ENCODE results near the gene LAMB2. TPM values are rescaled to one million over a fixed set of nuclear protein-coding genes. Genes with fewer than 3 reads are reported as not detected.
A peak's percentile ranks its signal among the peaks of the same experiment; 100 is the strongest.

Gene LAMB2
- total RNA-seq, 1 donor from 2014 or later: 273 TPM

DNA sequence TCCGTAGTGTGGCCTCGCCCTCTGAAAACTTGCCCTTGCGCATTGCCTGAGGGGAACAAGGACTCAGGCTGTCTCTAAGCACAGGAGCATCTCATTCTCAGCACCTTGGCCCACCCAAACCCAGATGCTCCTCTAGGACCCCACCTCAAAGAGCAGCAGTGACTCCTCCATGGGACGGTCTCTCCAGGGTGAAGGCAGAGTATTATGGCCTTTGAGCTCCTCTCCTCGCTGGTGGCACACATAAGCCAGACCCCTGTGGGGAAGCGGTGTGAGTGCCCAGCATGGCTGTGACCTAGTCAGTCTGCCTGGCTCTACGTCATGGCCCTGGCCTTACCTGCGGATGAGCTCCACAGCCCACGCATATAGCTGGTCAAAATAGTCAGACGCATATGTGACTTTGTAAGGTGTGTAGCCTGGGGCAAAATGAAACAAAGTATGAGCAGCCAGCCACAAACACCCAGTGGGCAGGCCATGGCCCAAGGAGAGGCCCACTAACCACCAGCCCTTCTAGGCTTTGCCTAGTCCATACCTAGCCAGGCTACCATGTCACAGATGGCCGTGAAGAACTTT is 32.7 kb downstream of the LAMB2 start:
- H3K9me3 Mint-ChIP-seq (ENCODE audit: low read depth): no peaks in the 10 kb centered on the region
- DNase-seq (ENCODE audit: low spot score, unreplicated experiment): no peak
- TF ChIP-seq, protein P1, sequence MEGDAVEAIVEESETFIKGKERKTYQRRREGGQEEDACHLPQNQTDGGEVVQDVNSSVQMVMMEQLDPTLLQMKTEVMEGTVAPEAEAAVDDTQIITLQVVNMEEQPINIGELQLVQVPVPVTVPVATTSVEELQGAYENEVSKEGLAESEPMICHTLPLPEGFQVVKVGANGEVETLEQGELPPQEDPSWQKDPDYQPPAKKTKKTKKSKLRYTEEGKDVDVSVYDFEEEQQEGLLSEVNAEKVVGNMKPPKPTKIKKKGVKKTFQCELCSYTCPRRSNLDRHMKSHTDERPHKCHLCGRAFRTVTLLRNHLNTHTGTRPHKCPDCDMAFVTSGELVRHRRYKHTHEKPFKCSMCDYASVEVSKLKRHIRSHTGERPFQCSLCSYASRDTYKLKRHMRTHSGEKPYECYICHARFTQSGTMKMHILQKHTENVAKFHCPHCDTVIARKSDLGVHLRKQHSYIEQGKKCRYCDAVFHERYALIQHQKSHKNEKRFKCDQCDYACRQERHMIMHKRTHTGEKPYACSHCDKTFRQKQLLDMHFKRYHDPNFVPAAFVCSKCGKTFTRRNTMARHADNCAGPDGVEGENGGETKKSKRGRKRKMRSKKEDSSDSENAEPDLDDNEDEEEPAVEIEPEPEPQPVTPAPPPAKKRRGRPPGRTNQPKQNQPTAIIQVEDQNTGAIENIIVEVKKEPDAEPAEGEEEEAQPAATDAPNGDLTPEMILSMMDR (IDR thresholded peaks at IDR 0.05; ENCODE audit: unreplicated experiment): no peak
- H3K4me3 Mint-ChIP-seq (ENCODE audit: low read depth): no peak overlapping the region
- H3K4me1 Mint-ChIP-seq (ENCODE audit: low read depth): peaks cover 17% of the 10 kb centered on the region
- H3K36me3 Mint-ChIP-seq (ENCODE audit: insufficient read depth): peaks cover 17% of the 10 kb centered on the region
- no peaks in the 10 kb centered on the region for H3K27me3 Mint-ChIP-seq
- H3K27ac Mint-ChIP-seq: no peak overlapping the region

DNA sequence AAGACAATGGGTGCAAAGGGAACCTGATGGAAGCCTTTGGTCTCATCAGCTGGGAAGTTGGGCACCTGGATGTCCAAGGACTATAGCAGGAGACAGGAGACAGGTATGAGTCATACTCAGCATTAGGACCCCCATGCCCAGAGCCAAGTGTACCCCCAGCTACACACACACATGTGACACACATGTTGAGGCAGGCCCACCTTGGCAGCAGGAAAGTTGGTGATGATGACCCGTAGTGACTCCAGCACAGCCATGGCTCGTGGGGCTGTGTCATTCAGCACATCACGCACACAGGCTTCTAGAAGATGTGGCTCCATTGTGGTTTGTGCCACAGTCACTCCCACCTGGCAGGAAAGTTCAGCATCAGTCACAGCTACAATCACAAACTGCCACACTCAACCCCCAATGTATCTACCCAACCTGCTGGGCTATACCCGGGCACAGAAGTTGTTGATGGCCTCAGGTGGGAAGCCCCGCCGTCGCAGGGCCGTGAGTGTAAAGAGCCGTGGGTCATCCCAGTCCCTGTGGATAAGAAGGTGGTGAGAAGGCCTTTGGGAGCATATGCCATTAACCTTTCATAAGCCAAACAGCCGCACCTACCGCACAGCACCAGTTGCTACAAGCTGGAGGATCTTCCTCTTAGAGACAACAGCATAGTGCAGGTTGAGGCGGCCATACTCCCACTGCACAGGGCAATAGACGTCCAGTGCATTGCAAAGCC is 33.8 kb downstream of the LAMB2 start:
- Mint-ChIP-seq H3K9me3 (ENCODE audit: low read depth) (no peaks in the 10 kb centered on the region), H3K27me3 (no peaks in the 10 kb centered on the region), H3K27ac (no peak overlapping the region), H3K4me3 (ENCODE audit: low read depth) (no peak overlapping the region), H3K4me1 (ENCODE audit: low read depth) (peaks cover 11% of the 10 kb centered on the region), H3K36me3 (ENCODE audit: insufficient read depth) (peaks cover 17% of the 10 kb centered on the region)
- TF ChIP-seq, protein P1 (IDR thresholded peaks at IDR 0.05; ENCODE audit: unreplicated experiment): no peak
- DNase-seq (ENCODE audit: low spot score, unreplicated experiment): no peak

DNA sequence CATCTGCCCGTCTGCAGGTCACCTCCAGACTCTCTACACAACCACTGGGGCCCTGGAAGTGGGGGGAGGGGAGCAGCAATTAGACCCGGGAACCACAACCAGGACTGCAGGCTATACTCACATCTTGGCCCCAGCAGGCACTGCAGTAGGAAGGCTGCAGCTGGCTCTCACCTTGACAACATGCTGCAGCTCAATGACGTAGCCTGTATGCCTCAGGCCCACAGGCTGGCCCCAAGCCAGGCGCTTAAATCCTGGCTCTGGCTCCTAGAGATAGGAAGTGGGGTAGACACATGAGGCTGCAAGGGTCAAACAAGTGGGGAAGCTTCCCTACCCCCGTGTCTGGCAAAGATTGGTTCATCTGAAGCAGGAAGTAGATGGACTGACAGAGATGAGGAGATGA is 34.4 kb downstream of the LAMB2 start:
- no peaks in the 10 kb centered on the region for H3K9me3 Mint-ChIP-seq (ENCODE audit: low read depth)
- H3K4me1 Mint-ChIP-seq (ENCODE audit: low read depth): peaks cover 4% of the 10 kb centered on the region
- TF ChIP-seq, protein P1 (IDR thresholded peaks at IDR 0.05; ENCODE audit: unreplicated experiment): no peak
- peak overlapping the region; percentile 24 for H3K27ac Mint-ChIP-seq
- H3K27me3 Mint-ChIP-seq: no peaks in the 10 kb centered on the region
- DNase-seq (ENCODE audit: low spot score, unreplicated experiment): no peak
- peaks cover 17% of the 10 kb centered on the region for H3K36me3 Mint-ChIP-seq (ENCODE audit: insufficient read depth)
- no peak overlapping the region for H3K4me3 Mint-ChIP-seq (ENCODE audit: low read depth)

DNA sequence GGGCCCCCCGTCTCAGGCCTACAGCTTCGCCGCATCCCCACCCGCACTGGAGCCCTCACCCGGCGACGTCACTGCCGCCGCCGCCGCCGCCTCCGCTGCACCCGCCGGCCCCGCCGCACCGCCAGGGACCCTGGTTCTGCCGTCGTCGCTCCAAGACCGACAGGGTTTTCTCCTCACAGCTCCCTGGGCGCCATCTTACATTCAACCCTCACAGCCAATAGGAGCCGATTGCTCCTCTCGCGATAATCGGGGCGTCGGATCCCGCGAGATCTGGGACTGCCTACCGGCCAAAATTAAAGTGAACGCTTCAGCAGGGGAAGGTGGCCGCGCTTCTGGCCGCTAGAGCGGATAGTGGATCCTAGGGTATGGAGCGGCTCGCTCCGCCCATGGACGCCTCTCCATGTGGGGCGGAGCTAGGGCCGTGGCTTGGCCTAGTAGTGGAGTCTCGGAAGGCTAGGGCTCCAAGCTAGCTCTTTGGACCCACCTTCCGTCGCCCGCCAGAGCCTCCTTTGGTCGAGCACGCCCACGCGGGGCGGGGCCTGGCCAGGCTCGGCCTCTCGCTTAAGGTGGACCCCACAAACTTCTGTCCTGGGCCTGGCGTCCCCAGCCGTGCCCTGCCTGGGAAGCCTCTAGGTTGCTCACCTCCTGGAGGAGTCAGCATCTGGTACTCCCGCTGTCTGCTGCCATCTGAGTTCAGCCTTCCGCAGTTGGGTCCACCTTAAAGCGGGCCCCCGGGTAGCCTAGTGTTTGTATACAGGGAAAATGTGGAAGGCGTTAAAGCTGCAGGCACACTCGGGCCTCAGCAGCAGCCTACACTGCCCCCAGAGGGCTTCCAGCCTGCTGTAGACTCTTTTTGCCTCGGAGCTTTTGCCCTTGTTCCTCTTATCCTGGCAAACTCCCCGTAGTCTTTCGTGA is 38.7 kb downstream of the LAMB2 start, which contains the start of gene QRICH1:
Gene QRICH1 (minus strand): TSS at position 219 of the 915 bp plus-strand sequence. CDS start 17,054 bp downstream, outside the sequence.
- peaks cover 8% of the 10 kb centered on the region for H3K36me3 Mint-ChIP-seq (ENCODE audit: insufficient read depth)
- H3K9me3 Mint-ChIP-seq (ENCODE audit: low read depth): no peaks in the 10 kb centered on the region
- TF ChIP-seq, protein P1 (IDR thresholded peaks at IDR 0.05; ENCODE audit: unreplicated experiment): peak; percentile 66
- peaks cover 19% of the 10 kb centered on the region for H3K4me1 Mint-ChIP-seq (ENCODE audit: low read depth)
- H3K27me3 Mint-ChIP-seq: no peaks in the 10 kb centered on the region
- peak within 1 kb of the TSS; percentile 99 for H3K27ac Mint-ChIP-seq
- H3K4me3 Mint-ChIP-seq (ENCODE audit: low read depth): peak within 1 kb of the TSS; percentile 92
- DNase-seq (ENCODE audit: low spot score, unreplicated experiment): peak; percentile 94
